GM12878 (cell line): ENCODE measurements around the gene EIF1AD. TPM values are rescaled to one million over a fixed set of nuclear protein-coding genes. Genes with fewer than 3 reads are reported as not detected.

Experiments
- ATAC-seq: fragments of 200-7000 bp; cut with Tn5 transposase; 3 replicates; pipeline ENCODE4 v1.9.1; 2020; ENCODE audit warnings: mild to moderate bottlenecking, moderate library complexity
- BruUV-seq: library from RNA; stranded (reverse); fragments of 400-500 nt; replicated peaks from 2 replicates; lab custom pipeline; 2021; lab: Mats Ljungman, UMichigan
- CTCF ChIA-PET: fragments of 300-600 bp; sonication (Branson Sonifier 250); formaldehyde crosslinking; extraction: SDS; loops from one replicate; lab custom pipeline; 2021; ENCODE audit warnings: inconsistent platforms; lab: Yijun Ruan, JAX
- POLR2A ChIA-PET: fragments of 350-600 bp; formaldehyde crosslinking; extraction: SDS; loops from one replicate; lab custom pipeline; 2021; ENCODE audit warnings: inconsistent platforms; lab: Charles Lee
- RAD21 ChIA-PET: fragments of 300-600 bp; sonication (Branson Sonifier 250); formaldehyde crosslinking; loops from one replicate; lab custom pipeline; 2023; ENCODE audit warnings: antibody characterized with exemption; ENCODE audit not compliant: unreplicated experiment; lab: Charles Lee
- SMC1A ChIA-PET: fragments of 300-600 bp; sonication (Branson Sonifier 250); formaldehyde crosslinking; loops from one replicate; lab custom pipeline; 2023; ENCODE audit not compliant: unreplicated experiment, uncharacterized antibody; lab: Charles Lee
- DNase-seq: peaks from one replicate; pipeline ENCODE4 v3.0.0-alpha.2; 2011; ENCODE audit warnings: low read depth, low spot score
- FAIRE-seq: peaks from 3 replicates; lab custom pipeline; 2011; peaks lifted over from hg19 to GRCh38; lab: Jason Lieb, UNC
- H2AFZ ChIP-seq: 2 replicates; pipeline ENCODE4 v1.6.0; 2011; ENCODE audit warnings: low read depth, low read length, control low read depth; ENCODE audit not compliant: control insufficient read depth
- H3K27ac ChIP-seq: 2 replicates; pipeline ENCODE4 v1.5.1; 2011; ENCODE audit warnings: control low read depth; ENCODE audit not compliant: control insufficient read depth, insufficient read depth
- H3K27me3 ChIP-seq, 2 experiments: replicated peaks in 1 of 2; 2 replicates each; pipeline versions ENCODE4 v1.6.0 to v1.6.1; 2011; ENCODE audit warnings: low read length in 1 of 2; ENCODE audit not compliant: control insufficient read depth in 2 of 2, insufficient read depth in 2 of 2
- H3K36me3 ChIP-seq, 2 experiments: 2 replicates each; pipeline ENCODE4 v1.5.1; 2011; ENCODE audit warnings: low read length in 1 of 2; ENCODE audit not compliant: control insufficient read depth in 2 of 2, insufficient read depth in 2 of 2
- H3K4me1 ChIP-seq: 2 replicates; pipeline ENCODE4 v1.6.1; 2011; ENCODE audit warnings: mild to moderate bottlenecking, low read length, moderate library complexity, mixed read lengths; ENCODE audit not compliant: control insufficient read depth, insufficient read depth
- H3K4me2 ChIP-seq: 2 replicates; pipeline ENCODE4 v1.6.0; 2011; ENCODE audit warnings: control low read depth; ENCODE audit not compliant: control insufficient read depth, insufficient read depth
- H3K4me3 ChIP-seq: fragments of 200-600 bp; sonication (generic); 2 replicates; pipeline ENCODE4 v1.5.1; 2016
- H3K79me2 ChIP-seq: 2 replicates; pipeline ENCODE4 v1.6.0; 2011; ENCODE audit warnings: low read length; ENCODE audit not compliant: control insufficient read depth, insufficient read depth
- H3K9ac ChIP-seq: 2 replicates; pipeline ENCODE4 v1.8.0; 2011; ENCODE audit warnings: low read length, control low read depth, mixed read lengths; ENCODE audit not compliant: control insufficient read depth, insufficient read depth
- H3K9me3 ChIP-seq: replicated peaks from 3 replicates; pipeline ENCODE4 v1.5.1; 2011; ENCODE audit warnings: mild to moderate bottlenecking, low read length; ENCODE audit not compliant: control insufficient read depth, insufficient read depth
- H4K20me1 ChIP-seq: 2 replicates; pipeline ENCODE4 v1.6.0; 2011; ENCODE audit not compliant: control insufficient read depth, insufficient read depth
- ATF7 ChIP-seq: fragments of 450-650 bp; IDR thresholded peaks from 2 replicates; pipeline ENCODE4 v1.6.1; 2016; ENCODE audit warnings: low read depth, mild to moderate bottlenecking
- CHD1 ChIP-seq: IDR thresholded peaks from 2 replicates; pipeline ENCODE4 v1.6.1; 2012; ENCODE audit warnings: low read depth, low read length, improper control_type of control experiment
- PAX8 ChIP-seq: fragments of 450-650 bp; IDR thresholded peaks from 2 replicates; pipeline ENCODE4 v1.6.1; 2017; ENCODE audit warnings: mild to moderate bottlenecking, moderate library complexity
- POLR2A ChIP-seq: IDR thresholded peaks from 2 replicates; pipeline ENCODE4 v1.6.1; 2011; ENCODE audit warnings: low read depth, mild to moderate bottlenecking, low read length
- RCOR1 ChIP-seq: conservative IDR thresholded peaks from 2 replicates; pipeline ENCODE4 v1.6.1; 2012; ENCODE audit warnings: low read depth, low read length, improper control_type of control experiment
- SMAD5 ChIP-seq: IDR thresholded peaks from 2 replicates; pipeline ENCODE4 v1.6.1; 2016; ENCODE audit warnings: antibody characterized with exemption, low read depth
- SREBF2 ChIP-seq: IDR thresholded peaks from 2 replicates; pipeline ENCODE4 v1.6.1; 2012; ENCODE audit warnings: mild to moderate bottlenecking, low read length
- SRF ChIP-seq, 2 experiments: IDR thresholded peaks; 2 replicates each; pipeline ENCODE4 v1.6.1; 2011; ENCODE audit warnings: low read depth in 2 of 2, low read length in 2 of 2, mild to moderate bottlenecking in 1 of 2, moderate library complexity in 1 of 2
- TCF7 ChIP-seq: IDR thresholded peaks from 2 replicates; pipeline ENCODE4 v1.6.1; 2014; ENCODE audit warnings: antibody characterized with exemption, borderline replicate concordance
- ZNF384 ChIP-seq: IDR thresholded peaks from 2 replicates; pipeline ENCODE4 v1.6.1; 2012; ENCODE audit warnings: low read depth, mild to moderate bottlenecking, low read length, improper control_type of control experiment, borderline replicate concordance
- WGBS: methylation state at CpG from one replicate; pipeline ENCODE4 v1.1.6; 2016; ENCODE audit warnings: low lambda C conversion rate; ENCODE audit not compliant: insufficient replicate concordance, insufficient coverage; ENCODE audit errors: missing lambda C conversion rate; 5-methylcytosine and 5-hydroxymethylcytosine counted together
- in situ Hi-C: fragments of 300-500 bp; cut with MboI; formaldehyde crosslinking; loops from 9 replicates; pipeline ENCODE4 v1.14.3; 2018; ENCODE audit warnings: mixed read lengths
- intact Hi-C: fragments of 100-400 bp; cut with micrococcal nuclease; formaldehyde crosslinking; loops from one replicate; pipeline ENCODE4 v1.14.2; 2022; ENCODE audit not compliant: unreplicated experiment
- polyA plus RNA-seq, 11 experiments: library from polyadenylated mRNA; depleted of rRNA in 4 of 11; unstranded in 6 of 11; stranded (reverse) in 5 of 11; fragments of >200 nt; fragmentation: Nextera tagmentation in 4 of 11; fragmentation: Illumina TruSeq in 1 of 11; extraction: Ambion mirVana in 4 of 11; extraction: Trizol in 1 of 11; gene quantifications; 1 replicate in 1 of 11; 2 replicates in 10 of 11; pipeline versions ENCODE4 v1.2.1 to v1.2.3, GENCODE V29; 2011 to 2016; ENCODE audit warnings: inconsistent platforms in 2 of 11, missing spikeins in 2 of 11, low read depth in 1 of 11
- total RNA-seq, 4 experiments: library from RNA; depleted of rRNA in 3 of 4; stranded (reverse); fragments of >200 nt in 3 of 4; fragmentation: Illumina TruSeq in 1 of 4; extraction: Trizol in 1 of 4; gene quantifications; 2 replicates each; pipeline versions ENCODE4 v1.2.1 to v1.2.3, GENCODE V29; 2013 to 2021

EIF1AD gene
- total and polyA plus RNA-seq, 10 of the 15 experiments (the other 5 are each of a cell fraction or from before 2014, with no cell fraction given): 31.6 to 56.8 (median 39.5) TPM

- Histone ChIP-seq H2AFZ (no peak overlapping the region), H3K79me2 (no peaks in the 10 kb centered on the region), H3K4me2 (no peak overlapping the region), H4K20me1 (no peaks in the 10 kb centered on the region), H3K36me3 (peaks cover 2 to 20% of the 10 kb centered on the region in 2 experiments; a peak in 3 of 4 replicates), H3K27ac (no peak overlapping the region), H3K4me1 (no peaks in the 10 kb centered on the region), H3K4me3 (no peak overlapping the region), H3K9ac (no peak overlapping the region), H3K9me3 (no peaks in the 10 kb centered on the region), H3K27me3 (no peaks in the 10 kb centered on the region)
- in situ Hi-C loops: no loop called here
- intact Hi-C loops: no loop called here
- BruUV-seq: no TSS peak
- FAIRE-seq: no peak
- POLR2A ChIA-PET: interaction anchor here (0.5 to 0.6 kb wide), 2 partner anchors 19 to 142 kb away, joined by 4 to 5 read pairs; no protein-coding TSS in a partner anchor
- no peak for TF ChIP-seq SREBF2
- peak; percentile 62 for TF ChIP-seq POLR2A
- TF ChIP-seq SMAD5: no peak
- CTCF ChIA-PET: interaction anchor here (1.7 kb wide), 1 partner anchor 95 kb away, joined by 4 read pairs; no protein-coding TSS in a partner anchor
- no peak; the same call in 1 of the 3 replicates for ATAC-seq
- RAD21 ChIA-PET: no interaction called here
- SMC1A ChIA-PET: no interaction called here
- no peak for DNase-seq
- 85% methylated on average over 10 of the region's 10 CpGs for WGBS
These were observed 22.6 kb downstream of the EIF1AD start for GRCh38 chr11:65979261-65979759.

DNA sequence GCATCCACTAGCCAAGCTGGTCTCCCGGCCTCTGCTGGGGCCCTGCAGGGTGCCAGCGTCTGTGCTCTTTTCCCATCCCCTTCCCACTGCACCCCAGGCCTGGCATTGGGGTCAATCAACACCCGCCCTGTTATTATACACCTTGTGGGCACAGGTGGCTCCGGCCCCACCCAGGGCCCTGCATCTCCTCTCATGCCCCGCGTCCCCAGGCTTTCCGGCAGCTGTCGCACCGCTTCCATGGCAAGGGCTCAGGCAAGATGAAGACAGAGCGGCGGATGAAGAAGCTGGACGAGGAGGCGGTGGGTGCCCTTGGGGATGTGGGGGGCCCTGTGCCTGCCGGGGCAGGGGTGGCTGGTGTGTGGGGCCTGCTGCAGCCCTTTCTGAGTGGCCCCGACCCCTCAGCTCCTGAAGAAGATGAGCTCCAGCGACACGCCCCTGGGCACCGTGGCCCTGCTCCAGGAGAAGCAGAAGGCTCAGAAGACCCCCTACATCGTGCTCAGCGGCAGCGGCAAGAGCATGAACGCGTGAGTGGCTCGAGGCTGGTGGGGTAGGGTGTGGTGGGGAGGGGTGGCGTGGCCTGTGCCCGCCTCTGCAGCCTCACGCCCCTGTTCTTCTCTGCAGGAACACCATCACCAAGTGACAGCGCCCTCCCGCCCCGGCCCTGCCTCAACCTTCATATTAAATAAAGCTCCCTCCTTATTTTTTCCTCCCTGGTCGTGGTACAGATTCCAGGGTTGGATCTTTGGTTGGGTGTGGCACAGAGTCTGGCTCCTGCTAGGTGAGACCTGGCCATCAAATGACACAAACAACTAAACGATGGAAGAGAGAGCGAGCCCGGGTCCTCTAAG lies 23.3 kb downstream of the EIF1AD start:
- Histone ChIP-seq H3K4me2 (no peak overlapping the region), H4K20me1 (no peaks in the 10 kb centered on the region), H3K4me1 (no peaks in the 10 kb centered on the region)
- ATAC-seq (no peak), DNase-seq (no peak)
- in situ Hi-C loops: no loop called here
- no TSS peak for BruUV-seq
- TF ChIP-seq TCF7 (no peak), SRF (IDR thresholded peaks at IDR 0.05; ENCODE audit: low read depth in 2 of 2, low read length in 2 of 2) (no peak), CHD1 (no peak), POLR2A (peak; percentile 54), ZNF384 (no peak), PAX8 (no peak), ATF7 (no peak), RCOR1 (no peak)
- TF ChIP-seq, all 136 proteins: peak for 1
- CTCF ChIA-PET: interaction anchor here (1.7 kb wide), 1 partner anchor 94 kb away, joined by 4 read pairs; no protein-coding TSS in a partner anchor
- H3K9me3 ChIP-seq: no peaks in the 10 kb centered on the region
- no peak overlapping the region for H3K9ac ChIP-seq
- intact Hi-C loops: no loop called here
- RAD21 ChIA-PET: no interaction called here
- 91% methylated on average over 30 of the region's 34 CpGs for WGBS
- no peak overlapping the region for H2AFZ ChIP-seq
- no peaks in the 10 kb centered on the region for H3K27me3 ChIP-seq
- no peak overlapping the region for H3K4me3 ChIP-seq
- SMC1A ChIA-PET: no interaction called here
- H3K79me2 ChIP-seq: no peaks in the 10 kb centered on the region
- POLR2A ChIA-PET: interaction anchor here (0.5 to 0.6 kb wide), 2 partner anchors 18 to 141 kb away, joined by 4 to 5 read pairs; no protein-coding TSS in a partner anchor
- no peak overlapping the region for H3K27ac ChIP-seq
- FAIRE-seq: no peak
- H3K36me3 ChIP-seq: peaks cover 2 to 20% of the 10 kb centered on the region in 2 experiments; a peak in 3 of 4 replicates
